GM20431 (cell line): Measurements from ENCODE around the gene CLK4.

Experiments used
- in situ Hi-C: fragments of 300-500 bp; cut with MseI, MboI; formaldehyde crosslinking; loops from one replicate; pipeline ENCODE4 v1.15.0; 2020; ENCODE audit warnings: low sequenced_read_pairs; ENCODE audit not compliant: unreplicated experiment

The CLK4 gene

GRCh38 chr5:178626484-178627258 lies at the start of gene CLK4:
CLK4 (minus strand) TSS chr5:178627050; CDS start chr5:178623416, 3,634 bp downstream.
- in situ Hi-C loops: no loop called here

DNA sequence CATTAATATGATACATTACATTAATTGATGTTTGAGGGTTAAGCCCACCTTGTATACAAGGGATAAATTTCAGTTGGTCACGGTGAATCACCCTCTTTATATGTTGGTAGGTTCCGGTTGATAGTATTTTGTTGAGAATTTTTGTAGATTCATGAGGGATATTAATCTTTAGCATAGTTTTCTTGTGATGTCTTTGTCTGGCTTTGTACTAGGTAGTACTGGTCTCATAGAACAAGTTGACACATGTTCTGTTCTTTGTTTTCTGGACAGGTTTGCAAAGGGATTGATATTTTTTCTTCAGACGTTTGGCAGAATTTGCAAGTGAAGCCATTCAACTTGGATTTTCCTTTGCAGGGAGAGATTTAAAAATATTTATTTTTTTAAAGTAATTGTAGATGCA lies 49.1 kb upstream of the CLK4 start:
- in situ Hi-C loops: no loop called here

GRCh38 chr5:178674334-178674733 lies 47.5 kb upstream of the CLK4 start:
- in situ Hi-C loops: no loop called here

GRCh38 chr5:178673801-178674295 lies 47.0 kb upstream of the CLK4 start:
- in situ Hi-C loops: no loop called here

GRCh38 chr5:178672630-178673029 lies 45.8 kb upstream of the CLK4 start:
- in situ Hi-C loops: no loop called here

- in situ Hi-C loops: no loop called here
Observed at GRCh38 chr5:178671602-178672144, 44.8 kb upstream of the CLK4 start.

- in situ Hi-C loops: no loop called here
Observed at GRCh38 chr5:178670351-178670885, 43.6 kb upstream of the CLK4 start.

DNA sequence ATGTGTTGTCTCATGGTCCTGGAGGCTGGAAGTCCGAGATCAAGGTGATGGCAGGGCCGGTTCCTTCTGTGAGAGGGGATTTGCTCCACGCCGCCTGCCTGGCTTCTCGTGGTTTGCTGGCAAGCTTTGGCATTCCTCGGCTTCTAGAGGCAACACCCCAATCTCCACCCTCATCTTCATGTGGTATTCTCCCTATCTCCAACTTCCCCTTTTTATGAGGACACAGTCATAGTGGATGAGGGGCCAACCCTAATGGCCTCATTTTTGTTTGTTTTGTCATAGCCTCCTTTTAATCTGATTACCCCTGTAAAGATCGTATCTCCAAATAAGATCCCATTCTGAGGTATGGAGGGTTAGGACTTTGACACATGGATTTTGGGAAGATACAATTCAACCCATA lies 41.7 kb upstream of the CLK4 start:
- in situ Hi-C loops: no loop called here

DNA sequence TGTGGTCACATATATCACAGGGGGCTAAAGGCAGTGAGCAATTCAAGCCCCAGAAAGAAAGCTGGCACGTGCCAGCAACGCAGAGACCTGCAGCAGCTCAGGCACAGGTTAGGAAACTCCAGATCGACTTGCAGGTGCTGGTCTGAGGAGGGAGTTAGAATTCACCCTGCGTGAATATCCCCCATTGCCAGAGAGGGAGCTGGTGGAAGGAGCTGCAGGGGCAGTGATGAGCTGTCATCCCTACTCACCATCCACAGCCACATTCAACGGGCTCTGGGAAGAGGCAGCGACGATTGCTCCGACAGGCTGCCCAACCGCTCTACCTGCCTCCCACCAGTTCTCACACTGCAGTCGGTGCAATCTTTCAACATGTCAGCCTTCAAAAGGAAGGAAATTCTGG lies 40.8 kb upstream of the CLK4 start:
- in situ Hi-C loops: no loop called here

- in situ Hi-C loops: no loop called here
Observed at GRCh38 chr5:178667101-178667500, 40.3 kb upstream of the CLK4 start.

GRCh38 chr5:178664141-178664540 lies 37.3 kb upstream of the CLK4 start:
- in situ Hi-C loops: no loop called here

DNA sequence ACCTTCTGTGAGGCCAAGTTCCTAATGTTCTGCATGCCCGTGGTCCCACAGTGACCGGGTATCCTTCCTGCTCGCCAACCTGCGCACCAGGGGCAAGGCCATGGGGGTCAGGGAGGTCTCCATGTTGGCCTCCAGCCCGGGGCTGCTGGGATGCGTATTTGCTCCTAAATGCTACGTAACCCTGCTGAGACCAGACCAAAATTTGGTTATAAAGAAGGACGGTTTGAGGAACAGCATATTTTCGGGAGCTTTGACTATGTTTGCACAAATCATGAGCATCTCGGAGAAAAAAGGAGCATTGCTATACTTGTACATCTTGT lies 35.7 kb upstream of the CLK4 start:
- in situ Hi-C loops: no loop called here

DNA sequence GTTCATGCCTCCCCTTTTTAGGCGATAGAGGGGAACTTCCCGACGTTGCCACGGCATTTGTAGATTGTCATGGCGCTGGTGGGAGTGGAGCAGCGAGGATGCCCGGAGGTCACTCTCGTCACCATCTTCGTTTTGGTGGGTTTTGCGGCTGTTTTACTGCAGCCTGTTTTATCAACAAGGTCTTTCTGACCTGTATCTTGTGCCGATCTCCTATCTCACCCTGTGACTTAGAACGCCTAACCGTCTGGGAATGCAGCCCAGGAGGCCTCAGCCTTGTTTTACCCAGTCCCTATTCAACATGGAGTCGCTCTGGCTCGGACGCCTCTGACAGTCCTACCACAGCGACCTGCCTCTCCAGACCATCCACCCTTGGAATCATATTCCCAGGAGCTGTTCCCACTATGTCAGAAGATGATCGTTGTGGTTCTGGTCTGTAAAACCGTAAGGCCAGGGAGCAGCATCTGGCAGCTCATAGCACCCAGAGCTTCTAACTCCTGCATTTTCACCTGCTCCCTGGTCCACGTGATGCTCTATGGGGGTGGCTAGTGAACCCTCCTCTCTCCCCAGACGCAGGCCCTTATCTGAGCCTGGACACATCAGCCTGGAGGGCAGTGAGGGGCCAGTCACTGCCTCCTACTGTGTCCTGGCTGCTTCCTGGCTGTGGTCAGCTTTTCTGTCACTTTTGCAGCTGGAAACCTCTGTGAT lies 35.1 kb upstream of the CLK4 start:
- in situ Hi-C loops: no loop called here

GRCh38 chr5:178651046-178651810 lies 24.4 kb upstream of the CLK4 start:
- in situ Hi-C loops: no loop called here

DNA sequence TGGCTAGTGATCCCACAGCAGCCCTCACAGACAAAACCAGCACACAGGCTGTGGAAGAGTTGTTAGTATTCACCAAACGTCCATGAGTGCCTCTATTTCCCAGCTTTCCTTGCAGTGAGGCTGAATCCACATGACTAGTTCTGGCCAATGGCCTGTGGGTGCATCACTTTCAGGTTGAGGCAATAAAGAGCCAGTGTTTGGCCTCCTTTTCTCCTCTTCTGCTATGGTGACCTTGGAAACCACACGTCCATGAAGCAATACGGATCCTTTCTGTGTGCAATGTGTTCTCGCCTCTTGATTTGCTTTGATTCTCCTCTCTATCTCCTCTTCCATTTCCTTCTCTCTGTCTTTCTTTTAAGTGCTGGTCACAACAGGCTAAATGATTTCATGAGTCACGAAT lies 23.4 kb upstream of the CLK4 start:
- in situ Hi-C loops: no loop called here

GRCh38 chr5:178649580-178649979 lies 22.7 kb upstream of the CLK4 start:
- in situ Hi-C loops: no loop called here

DNA sequence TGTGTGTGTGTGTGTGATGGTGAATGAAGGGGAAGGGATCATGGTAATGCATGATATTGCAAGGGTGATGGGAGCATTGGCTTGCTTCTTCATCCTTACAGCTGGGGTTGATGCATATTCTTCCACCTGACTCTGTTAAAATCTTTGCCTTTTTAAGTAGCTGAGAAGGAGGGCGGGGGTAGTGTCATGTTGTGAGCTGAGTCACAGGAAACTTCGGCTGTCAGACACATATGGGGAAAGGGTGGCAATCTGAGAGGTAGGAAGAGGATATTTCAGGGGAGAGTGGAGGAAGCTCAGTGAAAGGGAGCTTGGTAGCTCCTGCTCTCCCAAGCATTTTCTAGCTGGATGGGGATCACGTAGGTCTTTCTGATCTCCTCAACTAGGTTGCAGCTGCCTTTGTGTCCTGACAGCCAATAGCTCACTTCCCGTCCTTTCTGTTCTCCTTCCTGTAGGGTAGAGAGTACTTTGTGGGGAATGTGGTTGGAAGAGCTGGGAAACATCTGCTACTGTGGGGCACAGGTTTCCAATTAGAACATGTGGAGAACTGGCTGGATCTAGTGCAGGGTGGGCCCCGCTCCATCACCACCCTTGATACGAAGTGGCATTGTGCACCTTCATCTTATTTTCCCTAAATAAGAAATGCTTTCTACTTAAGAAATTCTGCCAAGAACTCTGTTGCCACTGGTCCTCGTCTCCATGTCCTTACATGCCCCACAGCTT lies 18.1 kb upstream of the CLK4 start:
- in situ Hi-C loops: no loop called here

DNA sequence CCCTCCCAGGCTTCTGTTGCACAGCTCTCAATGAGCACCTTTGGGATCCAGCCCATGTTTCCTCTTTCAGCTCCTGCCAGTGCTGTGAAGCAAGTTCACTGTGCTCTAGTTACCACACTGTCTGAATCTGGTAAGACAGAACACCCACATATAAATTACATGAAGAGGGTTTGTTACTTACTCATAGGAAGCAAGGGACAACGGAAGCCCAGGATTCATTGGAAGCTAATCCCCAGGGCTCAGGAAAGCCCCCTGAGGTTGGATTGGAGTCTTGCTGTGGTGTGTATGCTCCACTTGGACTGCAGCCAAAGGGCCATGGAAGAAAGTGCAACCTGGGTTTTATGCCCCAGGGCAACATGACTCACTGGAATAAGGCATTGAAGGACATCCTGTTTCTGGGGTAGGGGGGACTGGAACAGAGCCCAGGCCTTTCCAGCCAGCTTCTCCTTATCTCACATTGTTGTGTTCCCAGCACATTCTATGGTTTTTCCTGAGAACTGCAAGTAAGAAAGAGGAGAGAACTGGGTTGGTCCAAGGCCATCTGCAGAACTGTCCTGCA lies 15.6 kb upstream of the CLK4 start:
- in situ Hi-C loops: no loop called here

GRCh38 chr5:178641711-178642110 lies 14.9 kb upstream of the CLK4 start:
- in situ Hi-C loops: no loop called here
